NCI-H1105 treated with DMSO at 0.1 percent for 48 hours (cell line): ENCODE data around the gene KIAA0930.
A peak's percentile ranks its signal among the peaks of the same experiment; 100 is the strongest.

Experiments
- DNase-seq: peaks from one replicate; lab custom pipeline; 2025; lab: John Stamatoyannopoulos, UW

The KIAA0930 gene

DNA sequence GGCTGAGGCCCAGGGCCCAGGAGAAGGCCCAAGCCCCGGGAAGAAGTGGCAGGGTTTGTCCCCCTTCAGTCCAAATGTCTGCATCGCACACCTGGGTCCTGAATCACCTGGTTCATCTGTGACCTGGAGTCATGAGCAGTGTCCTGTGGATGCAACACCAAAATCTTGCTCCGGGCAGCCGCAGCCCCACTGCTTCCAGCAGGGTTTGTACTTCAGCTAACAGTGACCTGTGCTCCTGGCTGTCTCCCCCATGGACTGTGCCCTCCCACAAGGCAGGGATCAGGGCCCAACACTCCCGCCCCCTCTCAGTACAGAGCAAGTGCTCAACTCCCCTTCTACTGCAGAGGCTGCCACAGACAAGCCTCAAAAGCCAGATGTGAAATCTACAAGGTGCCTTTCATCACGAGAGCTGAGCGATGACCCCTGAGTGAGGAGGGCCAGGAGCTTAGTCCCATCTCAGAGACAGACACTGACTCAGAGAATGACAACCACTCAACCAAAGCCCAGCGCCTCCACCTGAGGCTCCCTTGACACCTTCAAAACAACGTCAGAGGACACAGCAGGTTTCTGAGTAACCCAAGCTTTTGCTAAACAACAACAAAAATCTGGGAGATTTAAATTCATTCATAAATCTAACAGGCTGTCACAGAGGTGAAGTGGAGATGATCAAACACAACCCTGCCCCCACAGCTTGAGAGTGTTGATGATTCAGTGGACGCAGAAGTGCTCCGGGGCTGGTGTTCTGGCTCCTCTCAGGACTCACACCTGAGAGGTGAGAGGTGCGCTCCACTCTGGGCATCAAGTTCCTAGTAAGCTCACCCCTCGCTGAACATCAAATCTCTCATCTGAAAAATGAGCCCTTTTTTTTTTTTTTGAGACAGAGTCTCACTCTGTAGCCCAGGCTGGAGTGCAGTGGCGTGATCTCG lies 3.4 kb downstream of the KIAA0930 start:
- no peak for DNase-seq

DNA sequence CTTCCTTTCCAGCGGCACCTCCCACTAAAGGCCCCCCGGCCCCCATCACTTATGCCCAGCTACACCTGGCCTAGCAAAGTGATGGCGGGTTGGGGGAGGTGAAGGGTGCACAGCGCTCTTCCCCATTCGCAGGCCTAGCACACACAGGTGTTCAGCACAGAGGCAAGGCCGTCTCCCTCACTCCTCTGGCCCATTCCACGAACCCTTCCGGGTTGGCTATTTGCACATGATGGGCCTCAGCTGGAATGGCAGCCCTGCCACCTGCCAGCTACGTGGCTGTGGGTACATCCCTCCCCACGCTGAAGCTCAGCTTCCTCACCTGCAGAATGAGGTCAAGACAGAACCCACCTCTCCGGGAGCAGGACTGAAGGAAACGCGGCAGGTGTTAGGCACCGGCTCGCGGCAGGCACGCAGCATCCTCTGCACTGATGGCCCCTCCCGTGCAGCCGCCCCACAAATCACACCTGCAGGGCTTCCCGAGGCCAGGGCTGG lies 4.8 kb downstream of the KIAA0930 start:
- DNase-seq, result peak; percentile 68

DNA sequence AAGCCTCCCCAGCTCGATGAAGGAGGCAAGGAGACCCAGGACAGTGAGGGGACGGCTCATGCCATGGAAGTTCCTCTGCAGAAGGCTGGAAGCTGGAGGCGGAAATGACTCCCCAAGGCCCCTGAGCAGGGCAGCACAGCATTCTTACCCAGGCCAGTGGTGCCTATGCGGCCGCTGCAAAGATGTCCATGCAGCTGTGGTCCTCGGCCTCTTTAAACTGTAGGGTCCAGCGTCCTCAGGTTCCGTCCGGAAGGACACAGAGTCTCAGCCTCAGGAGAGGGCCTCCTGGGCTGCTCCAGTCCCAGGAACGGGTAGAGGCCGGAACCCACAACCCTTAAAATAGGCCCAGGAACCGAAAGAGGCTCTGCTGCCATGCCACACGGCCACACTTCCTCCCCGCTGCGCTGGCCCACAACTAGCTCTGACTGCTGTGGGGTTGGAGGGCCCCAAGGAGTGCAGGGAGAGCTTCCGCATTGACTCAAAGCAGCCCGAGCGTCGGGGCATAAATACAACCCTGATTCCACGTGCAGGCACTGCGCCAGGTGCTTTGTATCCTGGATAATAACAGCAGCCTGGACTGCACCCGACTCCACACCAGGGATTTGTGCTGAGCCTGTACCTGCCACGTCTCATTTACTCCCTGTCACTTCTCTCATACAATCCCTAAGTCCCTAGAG lies 5.5 kb downstream of the KIAA0930 start:
- peak; percentile 58 for DNase-seq

GRCh38 chr22:45233827-45234226 lies 6.9 kb downstream of the KIAA0930 start:
- DNase-seq, result no peak

DNA sequence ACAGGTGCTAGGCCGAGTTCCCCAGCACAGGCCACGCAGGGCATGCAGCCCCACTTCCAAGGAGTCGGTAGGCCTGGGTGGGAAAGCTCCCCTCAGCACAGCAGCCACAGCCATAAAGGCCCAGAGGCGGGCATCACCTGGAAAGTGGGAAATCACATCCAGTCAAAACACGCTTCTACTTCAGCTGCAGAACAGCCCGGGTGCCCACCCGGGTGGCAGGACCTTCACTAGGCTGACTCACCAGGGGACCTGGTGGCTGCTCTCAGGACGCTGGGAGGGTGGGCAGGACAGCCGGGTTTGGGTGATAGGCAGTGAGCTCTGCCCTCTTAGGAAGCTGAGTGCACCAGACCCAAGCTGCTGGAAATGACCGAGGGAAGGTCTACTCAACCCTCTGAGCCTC lies 7.3 kb downstream of the KIAA0930 start:
- DNase-seq, result no peak

DNA sequence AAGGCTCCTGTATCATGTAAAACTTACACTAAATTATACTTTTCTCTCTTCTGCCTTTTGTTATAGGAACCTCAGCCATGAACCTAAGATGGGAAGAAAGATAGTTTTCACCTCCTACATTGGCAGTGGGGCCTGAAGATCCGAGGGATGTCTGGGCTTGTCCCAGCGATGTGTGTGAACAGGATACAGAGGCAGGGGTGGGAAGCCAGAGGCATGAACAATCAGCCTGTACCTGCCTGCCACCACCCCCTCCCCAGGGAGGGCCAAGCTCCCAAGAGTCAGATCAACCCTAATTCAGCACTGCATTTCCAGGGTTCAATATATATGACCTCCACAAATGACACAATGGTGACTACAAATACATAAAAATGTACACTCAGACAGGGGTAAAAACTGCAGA lies 9.4 kb downstream of the KIAA0930 start:
- no peak for DNase-seq

DNA sequence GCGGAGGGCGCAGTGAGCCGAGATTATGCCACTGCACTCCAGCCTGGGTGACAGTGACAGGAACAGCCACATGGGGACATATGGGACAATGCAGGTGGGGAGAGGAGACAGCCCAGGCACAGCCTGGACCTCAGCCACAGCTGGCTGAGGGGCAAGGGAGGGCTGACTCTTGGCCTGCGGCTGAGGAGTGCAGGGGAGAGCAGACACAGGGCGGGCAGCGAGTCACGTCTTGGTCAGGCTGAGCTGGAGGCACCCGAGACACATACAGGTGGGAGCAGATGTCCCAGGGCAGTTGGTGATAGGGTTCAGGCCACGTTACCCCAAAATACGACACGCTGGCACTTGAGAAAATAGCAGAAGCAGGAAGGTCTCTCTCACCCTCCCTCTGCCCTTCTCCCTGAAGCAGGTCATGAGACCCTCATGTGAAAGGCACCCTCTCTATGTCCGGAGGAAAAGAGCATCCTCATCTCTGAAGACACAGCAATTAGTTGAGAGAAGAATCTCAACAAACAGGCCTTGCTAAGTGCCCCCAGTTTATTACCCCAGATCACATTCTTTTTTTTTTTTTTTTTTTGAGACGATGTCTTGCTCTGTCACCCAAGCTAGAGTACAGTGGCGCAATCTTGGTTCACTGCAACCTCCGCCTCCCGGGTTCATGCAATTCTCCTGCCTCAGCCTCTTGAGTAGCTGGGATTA lies 10.5 kb downstream of the KIAA0930 start:
- no peak for DNase-seq

GRCh38 chr22:45229181-45229580 lies 11.5 kb downstream of the KIAA0930 start:
- no peak for DNase-seq

DNA sequence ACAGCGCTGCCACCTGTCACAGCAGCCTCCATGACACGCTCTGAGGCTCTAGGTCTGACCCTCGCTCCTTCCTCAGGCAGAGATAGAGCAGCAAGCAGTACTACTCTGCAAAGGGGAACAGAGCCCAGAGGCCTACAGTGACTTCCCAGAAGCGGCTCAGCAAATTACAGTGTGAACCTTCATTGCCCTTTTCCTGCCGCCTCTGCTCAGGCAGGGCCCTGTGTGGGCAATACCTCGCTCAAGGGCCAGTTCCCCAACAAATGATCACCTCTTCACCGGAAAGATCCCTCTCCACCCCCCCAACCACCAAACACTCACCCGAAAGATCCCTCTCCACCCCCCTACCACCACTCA lies 12.3 kb downstream of the KIAA0930 start:
- no peak for DNase-seq

GRCh38 chr22:45227645-45228400 lies 12.9 kb downstream of the KIAA0930 start:
- no peak for DNase-seq

DNA sequence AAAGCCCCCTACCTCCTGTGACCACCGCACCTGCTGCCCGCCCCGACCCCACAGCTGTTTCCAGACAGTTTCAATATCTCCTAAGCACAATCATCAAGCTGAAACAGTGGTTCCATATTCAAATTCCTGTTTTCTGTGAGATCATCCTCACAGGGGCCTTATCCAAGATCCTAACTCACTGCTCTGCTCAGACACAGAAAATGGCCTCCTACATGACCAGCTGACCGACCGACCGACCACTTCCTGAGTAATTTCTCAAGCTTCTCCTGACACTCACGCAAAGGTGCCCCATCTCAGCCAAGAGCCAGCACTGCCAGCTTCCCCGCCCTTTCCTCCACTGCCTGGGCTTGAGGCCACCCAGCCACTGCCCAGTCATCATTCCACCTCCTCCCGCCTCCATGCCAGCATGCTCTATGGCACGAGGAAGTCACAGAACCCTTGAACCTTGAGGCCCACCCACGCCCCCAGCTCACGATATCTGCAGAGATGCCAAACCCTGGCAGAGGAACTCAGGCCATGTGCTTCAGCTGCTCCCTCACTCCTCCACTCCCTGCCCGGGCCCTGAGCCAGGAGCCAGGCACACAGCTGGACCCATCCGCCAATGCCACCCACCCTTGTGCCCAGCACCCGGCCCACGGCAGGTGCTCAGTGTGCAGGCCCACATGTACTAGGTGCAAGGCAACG lies 14.0 kb downstream of the KIAA0930 start:
- DNase-seq, result peak; percentile 26

- DNase-seq, result no peak
Observed at GRCh38 chr22:45225732-45226502, 14.8 kb downstream of the KIAA0930 start.

- DNase-seq, result no peak
Observed at GRCh38 chr22:45224988-45225731, 15.5 kb downstream of the KIAA0930 start.

DNA sequence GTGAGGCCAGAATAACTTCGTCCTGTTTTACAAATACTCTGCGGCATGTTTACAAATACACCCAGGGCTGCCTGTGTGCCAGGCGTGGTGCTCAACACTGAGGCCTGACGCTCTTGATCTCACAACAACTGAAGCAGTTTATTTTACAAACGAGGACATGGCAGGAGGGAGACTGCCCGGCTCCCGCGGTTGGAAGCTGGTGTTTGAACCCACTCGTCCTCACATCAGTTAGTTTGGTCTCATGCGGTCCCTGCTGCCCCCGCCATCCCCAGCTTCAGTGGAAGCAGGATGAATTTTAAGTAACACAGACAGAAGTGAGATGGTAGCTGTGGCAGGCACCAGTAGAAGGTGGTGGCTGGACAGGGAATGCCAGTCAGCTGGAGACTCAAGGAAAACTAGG lies 16.4 kb downstream of the KIAA0930 start:
- DNase-seq, result no peak

- DNase-seq, result peak; percentile 5
Observed at GRCh38 chr22:45223304-45224117, 17.2 kb downstream of the KIAA0930 start.

GRCh38 chr22:45221201-45221600 lies 19.5 kb downstream of the KIAA0930 start:
- DNase-seq, result no peak

- DNase-seq, result peak; percentile 8
Observed at GRCh38 chr22:45218976-45219375, 21.7 kb downstream of the KIAA0930 start.

DNA sequence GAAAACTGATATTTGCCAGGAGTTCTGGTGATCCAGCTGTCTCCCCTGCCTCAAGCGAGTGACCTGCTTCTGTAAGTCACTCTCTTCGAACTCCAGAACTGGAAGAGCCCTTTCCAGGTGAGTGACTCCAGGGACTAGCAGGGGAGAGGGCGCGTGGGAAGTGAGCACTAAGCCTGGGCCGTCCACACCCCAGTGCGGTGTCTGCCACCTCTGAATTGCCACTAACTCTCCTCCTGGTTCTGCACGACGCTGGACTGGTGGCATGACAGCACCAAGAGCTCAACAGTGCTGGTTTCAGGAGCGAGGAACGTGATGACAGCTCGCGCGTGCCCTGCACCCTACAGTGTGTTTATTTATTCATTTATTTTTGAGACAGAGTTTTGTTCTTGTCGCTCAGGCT lies 22.9 kb downstream of the KIAA0930 start:
- no peak for DNase-seq

GRCh38 chr22:45217345-45217744 lies 23.3 kb downstream of the KIAA0930 start:
- DNase-seq, result no peak
